Skeletal muscle cell (primary cell): Measurements from ENCODE around the gene NUP210L.

ENCODE experiments used
- DNase-seq: peaks from one replicate; pipeline ENCODE4 v3.0.0-alpha.2; 2010; ENCODE audit warnings: low read depth
- H3K4me3 ChIP-seq: 2 replicates; pipeline ENCODE4 v1.5.1; 2011; ENCODE audit warnings: low read depth, mild to moderate bottlenecking, control low read depth, low read length, moderate library complexity

The NUP210L gene

DNA sequence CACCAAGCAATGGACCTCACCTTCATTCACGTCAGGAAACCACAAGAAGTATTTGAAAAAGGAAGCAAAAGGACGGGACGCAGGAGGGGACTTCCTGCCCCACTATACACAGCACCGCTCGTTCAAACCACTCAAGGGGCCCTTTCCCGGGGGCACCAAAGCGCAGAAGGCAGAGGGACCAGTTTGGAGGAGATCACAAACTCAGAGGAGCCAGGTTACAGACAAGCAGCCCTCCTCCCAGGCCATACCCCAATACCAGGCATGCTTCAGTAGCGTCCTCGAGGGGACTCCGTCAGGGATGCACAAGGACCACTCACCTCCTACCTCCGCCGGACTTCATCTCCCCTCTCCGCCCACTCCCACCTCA is 197.1 kb downstream of the NUP210L start:
- no peak for DNase-seq
- H3K4me3 ChIP-seq = peak overlapping the region; percentile 76

DNA sequence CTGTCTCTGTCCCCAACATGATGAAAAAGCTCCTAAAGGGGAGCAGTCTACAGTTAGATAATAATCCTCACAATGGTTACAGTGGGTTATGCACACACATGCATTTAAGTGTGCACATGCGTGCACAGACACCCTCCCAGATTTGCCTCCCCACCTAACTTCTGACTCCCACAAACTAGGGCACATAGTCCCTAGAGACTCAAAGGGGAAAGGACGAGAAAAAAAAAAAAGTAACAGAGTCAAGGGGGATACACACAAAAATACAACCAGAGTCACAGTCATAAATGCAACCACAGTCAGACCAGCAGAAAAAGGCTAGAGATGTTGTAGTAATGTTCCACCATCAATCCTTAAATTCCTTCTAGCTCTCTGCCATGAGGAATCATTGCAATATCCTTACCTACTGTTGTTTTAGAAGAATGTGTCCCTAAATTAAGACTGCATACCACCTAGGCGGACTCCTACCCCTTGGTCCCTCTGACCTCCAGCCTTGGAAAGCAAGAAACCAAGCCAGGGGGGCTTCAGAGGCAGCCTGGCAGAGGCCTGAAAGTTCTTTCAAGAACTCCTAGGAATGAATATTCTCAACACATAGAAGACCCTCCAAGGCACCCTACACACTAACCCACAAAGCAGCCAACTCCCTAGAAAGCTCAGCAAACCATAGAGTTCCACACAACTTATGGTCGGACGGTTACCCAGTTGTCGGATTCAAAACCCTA is 197.7 kb downstream of the NUP210L start:
- peak overlapping the region; percentile 76 for H3K4me3 ChIP-seq

DNA sequence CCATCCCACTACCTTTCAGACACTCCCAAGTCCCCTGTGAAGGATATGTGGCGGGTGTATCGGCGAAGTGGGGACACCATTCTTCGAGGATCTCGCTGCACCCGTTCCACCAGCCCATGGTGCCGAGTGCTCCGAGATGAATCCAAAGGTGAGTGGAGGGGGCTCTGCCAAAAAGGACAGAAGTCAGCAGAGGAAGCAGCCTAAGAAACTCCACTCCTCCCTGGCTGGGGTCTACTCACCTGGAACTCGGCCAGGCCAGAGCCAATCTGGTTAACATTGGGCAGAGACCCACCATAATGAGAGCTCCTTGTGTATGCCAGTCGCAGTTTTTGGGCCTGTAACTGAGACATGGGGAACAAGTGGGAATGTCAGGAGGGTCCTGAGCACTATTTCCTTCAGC is 200.0 kb downstream of the NUP210L start:
- no peak overlapping the region for H3K4me3 ChIP-seq
- no peak for DNase-seq

More for the DNA sequence above, 197.7 kb downstream of the NUP210L start:
- DNase-seq = no peak

DNA sequence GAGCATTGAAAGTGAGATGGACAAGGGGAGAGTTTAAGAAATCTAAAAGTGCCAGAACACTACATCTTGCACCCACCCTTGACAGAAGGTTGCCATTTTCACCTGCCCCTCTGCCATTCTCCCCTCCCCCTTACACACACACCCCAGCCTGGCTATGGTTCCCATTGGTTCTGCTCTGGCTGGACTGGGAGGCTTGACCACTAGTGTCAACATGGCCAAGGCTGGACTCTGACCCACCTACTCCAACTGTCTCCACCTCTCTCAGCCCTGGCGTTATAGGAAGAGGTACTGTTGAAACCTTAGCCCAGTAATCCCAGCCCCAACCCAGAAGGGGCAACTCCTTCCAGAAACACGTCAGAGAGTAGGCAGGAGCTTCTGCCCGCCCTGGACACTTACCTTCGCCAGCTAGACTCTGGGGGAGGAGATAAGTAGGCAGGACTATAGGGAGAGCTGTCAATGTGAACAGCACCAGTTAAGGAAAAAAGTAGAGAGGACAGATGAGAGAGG is 201.0 kb downstream of the NUP210L start:
- no peak for DNase-seq

DNA sequence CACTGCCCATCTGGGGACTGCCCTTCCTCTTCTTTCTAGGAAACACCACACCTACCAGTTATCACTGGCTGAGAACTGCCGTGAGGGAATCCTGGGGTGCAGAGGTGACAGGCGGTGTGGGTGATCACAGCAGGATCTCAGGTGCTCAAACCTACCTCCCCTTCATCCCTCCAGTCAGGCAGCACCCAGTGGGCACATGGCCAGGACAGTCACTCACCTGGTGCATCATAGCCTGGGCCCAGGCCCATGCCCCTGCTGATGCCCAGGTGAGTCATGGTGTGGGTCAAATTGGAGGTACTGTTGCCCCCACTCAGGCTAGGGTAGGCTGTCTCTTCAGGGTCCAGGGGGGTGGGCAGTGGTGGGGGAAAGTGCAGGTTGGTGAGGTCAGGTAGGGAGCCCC is 203.1 kb downstream of the NUP210L start:
- DNase-seq = no peak
- no peak overlapping the region for H3K4me3 ChIP-seq

More for the DNA sequence above, 201.0 kb downstream of the NUP210L start:
- no peak overlapping the region for H3K4me3 ChIP-seq

DNA sequence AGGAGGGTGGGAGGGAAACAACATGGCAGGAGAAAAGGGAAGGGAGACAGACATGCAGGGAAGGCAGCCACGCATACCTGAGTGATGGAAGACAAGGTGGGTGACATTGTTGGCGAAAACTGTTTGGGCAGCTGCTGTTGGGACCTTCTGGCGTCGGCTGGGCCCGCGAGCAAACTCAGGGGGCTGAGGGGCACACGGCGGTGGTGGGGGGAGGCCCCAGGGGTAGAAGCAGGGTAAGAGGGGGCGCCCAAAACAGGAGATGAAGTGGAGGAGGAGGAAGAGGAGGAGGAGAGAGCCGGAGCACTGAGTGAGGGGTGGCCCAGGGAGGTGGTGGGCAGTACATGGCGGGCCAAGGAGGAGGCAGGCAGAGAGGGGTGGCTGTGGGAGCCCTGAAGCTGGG is 203.7 kb downstream of the NUP210L start:
- DNase-seq = no peak
- no peak overlapping the region for H3K4me3 ChIP-seq

DNA sequence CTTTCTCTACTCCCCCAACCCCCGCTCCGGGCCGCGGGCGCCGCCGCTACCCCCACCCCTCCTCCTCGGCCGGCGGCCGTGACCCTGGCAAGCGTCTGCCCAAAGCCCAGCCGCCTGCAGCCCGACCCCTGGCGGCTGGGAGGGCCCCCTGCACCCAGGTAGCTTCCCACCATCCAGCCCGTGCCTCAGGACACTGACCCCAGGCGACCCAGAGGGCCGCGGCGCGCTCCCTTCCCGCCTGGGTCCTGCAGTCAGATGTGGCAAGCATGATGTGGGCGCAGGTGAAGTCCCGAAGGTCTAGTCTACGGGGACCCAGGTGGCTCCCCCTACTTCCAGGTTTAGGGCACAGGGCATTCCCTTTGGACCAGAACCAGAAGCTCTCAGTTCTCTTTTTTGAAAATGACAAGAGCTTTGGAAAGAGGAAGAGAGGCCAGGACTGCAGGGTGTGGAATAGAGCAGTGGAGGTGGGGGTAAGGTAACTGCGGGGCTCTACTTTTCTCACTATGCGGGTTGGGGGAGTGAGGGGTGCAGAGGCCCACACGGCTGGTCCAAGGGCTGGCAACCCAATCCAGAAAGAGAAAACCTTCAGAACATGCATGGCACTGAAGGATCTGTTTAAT is 208.1 kb downstream of the NUP210L start, which contains the start of gene DENND4B:
DENND4B (minus strand) TSS at position 97 of the 620 bp plus-strand sequence. CDS start 2,344 bp downstream, outside the sequence.
- H3K4me3 ChIP-seq = peak within 1 kb of the TSS; percentile 83
- no peak for DNase-seq

DNA sequence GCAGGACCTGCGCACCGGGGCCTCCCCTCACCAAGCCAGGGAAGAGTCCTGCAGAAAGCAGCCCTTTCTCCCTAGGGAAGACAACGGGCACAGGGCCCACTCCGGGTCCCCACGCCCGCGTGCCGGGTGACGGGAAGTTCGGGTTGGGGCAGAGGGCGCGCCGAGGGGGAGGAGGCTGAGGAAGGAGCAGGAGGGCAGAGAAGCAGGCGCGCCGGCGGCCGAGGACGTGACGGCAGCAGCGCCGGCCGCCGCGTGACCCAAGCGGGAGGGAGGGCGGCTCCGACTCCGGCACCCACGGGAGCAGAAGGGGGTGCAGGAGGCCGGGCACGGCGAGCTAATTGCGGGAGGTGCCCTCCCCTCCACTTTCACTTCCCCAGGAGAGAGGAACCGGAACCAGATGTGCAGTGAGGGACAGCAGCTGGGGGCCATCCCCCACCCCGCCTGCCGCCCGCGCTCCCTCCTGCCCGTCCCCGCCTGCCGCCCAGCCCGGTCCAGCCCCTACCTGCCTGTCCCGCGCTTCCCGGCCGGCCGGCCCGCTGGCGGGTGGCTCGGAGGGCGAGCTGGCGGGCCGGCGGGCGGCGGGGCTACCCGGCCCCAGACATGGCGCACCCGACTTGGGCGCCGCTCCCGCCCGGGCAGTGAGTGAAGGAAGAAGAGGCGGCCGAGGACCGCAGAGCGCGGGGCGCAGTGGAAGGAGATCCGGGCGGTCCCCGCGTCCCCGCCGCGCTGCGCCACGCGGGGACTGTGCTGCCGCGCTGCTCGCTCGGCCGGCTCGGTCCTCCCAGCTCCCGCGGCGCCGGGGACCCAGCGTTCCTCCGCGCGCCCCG is 208.9 kb downstream of the NUP210L start:
- H3K4me3 ChIP-seq = peak overlapping the region; percentile 83
- no peak for DNase-seq

DNA sequence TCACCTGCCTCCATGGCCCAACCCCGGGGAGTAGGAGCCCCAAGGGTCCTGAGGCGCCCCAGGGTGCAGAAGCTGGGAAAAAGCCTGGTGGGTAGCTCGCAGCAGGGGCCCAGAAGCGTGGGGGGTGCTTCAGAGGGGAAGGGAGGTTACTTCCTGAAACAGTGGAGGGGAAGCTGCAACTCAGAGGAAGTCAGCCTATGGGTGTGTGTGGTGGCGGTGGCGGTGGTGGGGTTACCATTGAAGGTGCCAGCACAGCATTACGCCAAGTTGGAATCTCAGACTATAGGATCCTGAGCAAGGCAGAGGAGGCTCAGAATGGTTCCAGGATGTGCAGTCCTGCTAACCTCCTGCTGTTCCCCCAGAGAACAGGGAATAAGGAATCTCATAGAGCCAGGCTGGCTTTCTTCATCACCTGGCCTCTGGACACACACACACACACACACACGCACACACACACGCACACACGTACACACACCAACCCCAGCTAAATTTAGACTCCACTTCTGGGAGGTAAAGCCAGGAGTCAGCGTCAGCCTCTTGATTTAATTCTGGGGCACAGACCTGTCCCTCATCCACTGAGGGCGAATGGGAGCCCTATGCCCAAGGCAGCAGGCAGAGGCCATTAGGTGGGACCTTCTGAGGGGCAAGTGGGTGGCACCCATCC is 209.6 kb downstream of the NUP210L start:
- peak overlapping the region; percentile 83 for H3K4me3 ChIP-seq
- DNase-seq = no peak

DNA sequence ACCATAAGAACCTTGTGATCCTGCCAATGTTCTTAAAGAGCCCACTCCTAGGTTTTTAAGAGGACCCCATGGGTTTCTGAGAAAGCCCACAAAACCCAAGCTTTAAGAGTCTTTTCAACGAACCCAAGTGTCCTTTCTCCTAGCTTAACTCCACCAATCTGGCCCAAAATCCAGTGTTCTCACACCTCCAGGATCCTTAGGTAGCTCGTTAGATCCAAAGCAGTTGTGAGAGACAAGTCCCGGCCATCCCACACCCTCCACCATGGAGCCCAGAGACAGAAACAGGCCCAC is 210.1 kb downstream of the NUP210L start:
- H3K4me3 ChIP-seq = peak overlapping the region; percentile 83

DNA sequence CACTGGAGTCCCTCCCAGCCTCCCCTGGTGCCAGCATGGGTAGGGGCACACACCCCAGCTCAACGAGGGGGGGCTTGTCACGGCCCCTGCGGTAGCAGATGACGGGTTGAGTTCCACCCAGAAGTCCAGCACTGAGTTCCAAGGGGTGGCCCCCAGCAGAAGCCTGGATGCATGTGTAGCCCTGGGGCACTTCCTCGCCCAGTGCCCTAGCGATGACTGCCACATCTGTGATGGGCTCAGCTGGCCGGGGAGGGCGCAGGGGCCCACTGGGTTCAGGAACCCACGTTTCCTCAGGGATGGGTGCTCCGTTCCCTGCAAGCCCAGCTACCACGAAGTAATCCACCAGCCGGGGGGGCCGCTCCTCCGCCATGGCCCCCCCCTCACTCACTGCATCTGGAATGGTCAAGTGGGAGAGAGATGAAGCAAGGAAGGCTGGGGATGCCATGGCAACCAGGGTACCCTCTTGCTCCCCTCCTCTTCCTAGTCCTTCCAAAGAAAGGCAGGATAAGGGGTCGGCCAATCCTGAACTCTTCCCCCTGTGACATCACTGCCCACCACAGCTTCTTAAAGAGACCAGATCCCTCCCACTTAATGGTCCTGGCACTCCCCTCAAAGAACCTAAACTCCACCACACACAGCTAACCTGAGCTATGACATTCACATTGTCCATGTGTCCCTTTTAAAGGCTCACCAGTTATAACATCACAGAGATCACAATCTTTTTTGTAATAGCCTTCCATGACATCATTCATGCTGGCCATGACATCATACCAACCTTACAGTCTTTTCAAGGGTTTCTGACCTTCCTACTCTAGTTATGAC is 210.7 kb downstream of the NUP210L start:
- no peak overlapping the region for H3K4me3 ChIP-seq
- no peak for DNase-seq

More for the DNA sequence above, 210.1 kb downstream of the NUP210L start:
- DNase-seq = no peak

DNA sequence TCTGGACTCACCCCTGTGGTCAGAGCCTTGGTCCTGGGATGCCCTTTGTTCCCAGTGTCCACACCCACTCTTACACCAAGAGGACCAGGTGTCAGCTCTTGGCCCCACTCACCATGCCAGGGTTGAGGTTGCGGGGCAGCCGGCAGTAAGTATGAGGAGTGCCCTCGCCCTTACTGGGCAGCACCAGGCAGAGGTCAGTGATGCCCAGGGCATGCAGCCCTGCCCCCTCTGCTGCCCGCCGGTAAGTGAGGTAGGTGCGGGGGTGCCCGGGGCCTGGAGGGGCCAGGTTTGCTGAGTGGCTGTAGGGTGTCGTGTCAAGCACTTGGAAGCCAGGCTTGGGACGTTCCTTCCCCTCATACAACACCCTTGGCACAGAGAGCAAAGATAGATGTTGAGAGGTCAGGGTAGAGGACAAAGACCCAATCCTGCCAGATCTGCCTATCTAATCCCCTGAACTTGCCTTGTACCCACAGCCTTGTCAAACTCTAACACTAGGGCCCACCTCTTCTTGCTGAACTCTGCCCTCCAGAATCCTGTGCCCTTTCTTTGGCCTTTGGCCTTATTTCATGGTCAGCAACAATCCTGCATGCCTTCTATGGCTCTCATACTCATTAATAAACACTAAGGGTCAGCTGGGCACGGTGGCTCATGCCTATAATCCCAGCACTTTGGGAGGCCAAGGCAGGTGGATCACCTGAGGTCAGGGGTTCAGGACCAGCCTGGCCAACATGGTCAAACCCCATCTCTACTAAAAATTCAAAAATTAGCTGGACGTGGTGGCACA is 211.9 kb downstream of the NUP210L start:
- DNase-seq = no peak

More for the DNA sequence above, 211.9 kb downstream of the NUP210L start:
- no peak overlapping the region for H3K4me3 ChIP-seq
